Kidney (tissue), 14 donors: ENCODE results near the gene C2CD4D. TPM values are rescaled to one million over a fixed set of nuclear protein-coding genes. Genes with fewer than 3 reads are reported as not detected.

Experiments used
- DNase-seq, 5 donors: peaks; one replicate each; pipeline ENCODE4 v3.0.0-alpha.2; 2013 to 2020
- FAIRE-seq: peaks from 2 replicates; lab custom pipeline; 2012; peaks lifted over from hg19 to GRCh38; lab: Jason Lieb, UNC
- H3K27ac ChIP-seq, 2 donors: one replicate each; pipeline ENCODE4 v1.7.0; 2013; ENCODE audit warnings: low read depth in 2 of 2, low read length in 2 of 2, inconsistent platforms in 1 of 2
- H3K27me3 ChIP-seq: one replicate; pipeline ENCODE4 v1.7.1; 2013; ENCODE audit warnings: low read length, inconsistent platforms; ENCODE audit not compliant: control insufficient read depth, insufficient read depth
- H3K36me3 ChIP-seq, 3 donors: one replicate each; pipeline versions ENCODE4 v1.7.0 to v1.7.1; 2013; ENCODE audit warnings: low read length in 3 of 3, control low read depth in 1 of 3, inconsistent platforms in 1 of 3; ENCODE audit not compliant: insufficient read depth in 3 of 3, control insufficient read depth in 2 of 3
- H3K4me1 ChIP-seq, 3 donors: one replicate each; pipeline versions ENCODE4 v1.7.0 to v1.7.1; 2013; ENCODE audit warnings: low read length in 3 of 3, inconsistent platforms in 1 of 3, low read depth in 1 of 3; ENCODE audit not compliant: control insufficient read depth in 2 of 3, insufficient read depth in 2 of 3
- H3K4me3 ChIP-seq, 3 donors: one replicate each; pipeline versions ENCODE4 v1.7.0 to v1.8.1; 2013; ENCODE audit warnings: low read length in 3 of 3, control low read depth in 1 of 3, inconsistent platforms in 1 of 3
- H3K9ac ChIP-seq, 3 donors: one replicate each; pipeline versions ENCODE4 v1.7.0 to v1.7.1; 2013; ENCODE audit warnings: low read length in 3 of 3, control low read depth in 1 of 3, inconsistent platforms in 1 of 3
- H3K9me3 ChIP-seq, 3 donors: one replicate each; pipeline versions ENCODE4 v1.7.0 to v1.7.1; 2013; ENCODE audit warnings: low read length in 3 of 3, control low read depth in 1 of 3, inconsistent platforms in 1 of 3; ENCODE audit not compliant: control insufficient read depth in 2 of 3, insufficient read depth in 1 of 3
- CTCF ChIP-seq: IDR thresholded peaks from 3 replicates; pipeline ENCODE4 v1.5.1; 2012; ENCODE audit warnings: mild to moderate bottlenecking, moderate library complexity, borderline replicate concordance; ENCODE audit not compliant: insufficient read depth; ENCODE audit errors: extremely low read depth
- intact Hi-C: fragments of 100-400 bp; cut with DNase I; formaldehyde crosslinking; loops from one replicate; pipeline ENCODE4 v1.11.1; 2022
- polyA plus RNA-seq: library from polyadenylated mRNA; stranded (reverse); fragments of 350-450 nt; fragmentation: Illumina TruSeq; extraction: RNeasy Lipid Tissue Mini Kit (QIAGEN cat#74804); gene quantifications from one replicate; pipeline ENCODE4 v1.2.3, GENCODE V29; 2014; ENCODE audit warnings: low read depth, low replicate concordance; ENCODE audit not compliant: insufficient read depth
- total RNA-seq: library from RNA; stranded (reverse); fragmentation: NEBNext Ultra II Directional; extraction: Animal tissue kit (Norgen Biotek cat#: 25700); gene quantifications from one replicate; pipeline ENCODE4 v1.2.1, GENCODE V29; 2021
- donor health status: control.
- donor health status: control.
- donor health status: control.
- donor health status: control.
- donor health status: control.
- donor health status: DM: yes; HTN: yes; CAD: no.
- donor health status: Normal renal cell carcinoma (clear cell type).

The C2CD4D gene
- total and polyA plus RNA-seq, 2 donors from 2014 or later, result 0.43 to 0.57 TPM

- Histone ChIP-seq H3K4me1 (no peaks in the 10 kb centered on the region), H3K36me3 (no peaks in the 10 kb centered on the region), H3K27ac (no peak within 1 kb of the TSS), H3K4me3 (no peak within 1 kb of the TSS), H3K27me3 (no peaks in the 10 kb centered on the region), H3K9me3 (no peaks in the 10 kb centered on the region), H3K9ac (no peak within 1 kb of the TSS)
- no peak for TF ChIP-seq CTCF
- DNase-seq (peak in 1 of 5 donors; percentile 25), FAIRE-seq (no peak)
- intact Hi-C loops, result no loop called here
Observed at GRCh38 chr1:151853411-151853943, 13.9 kb upstream of the C2CD4D start, which contains the start of gene THEM5. TSS of gene THEM5 (minus strand) at chr1:151853712. CDS start at chr1:151853565, 147 bp downstream.

DNA sequence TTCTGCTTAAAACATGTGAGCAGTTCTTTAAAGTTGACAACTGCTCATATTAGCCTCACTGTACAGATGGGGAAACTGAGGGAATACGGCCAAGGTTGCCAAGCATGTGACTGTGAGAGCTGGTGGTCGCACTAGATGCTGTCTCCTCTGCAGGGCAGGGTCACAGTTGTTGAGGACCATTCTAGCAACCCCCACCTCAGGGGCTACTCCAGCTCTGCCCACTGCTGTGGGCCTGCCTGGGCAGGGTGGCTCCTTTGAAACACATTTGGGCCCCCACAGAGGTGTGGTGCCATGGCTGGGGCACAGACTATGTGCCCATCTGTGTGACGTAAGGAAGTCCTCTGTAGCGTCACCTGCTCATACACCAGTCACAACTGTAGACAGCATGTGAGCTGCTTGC, 13.1 kb upstream of the C2CD4D start:
- H3K27ac ChIP-seq, result no peak overlapping the region
- no peak for TF ChIP-seq CTCF
- H3K27me3 ChIP-seq, result no peaks in the 10 kb centered on the region
- no peak for FAIRE-seq
- DNase-seq, result peak in 1 of 5 donors; percentile 16
- H3K4me3 ChIP-seq, result no peak overlapping the region
- no peak overlapping the region for H3K9ac ChIP-seq
- H3K4me1 ChIP-seq, result no peaks in the 10 kb centered on the region
- intact Hi-C loops, result no loop called here
- no peaks in the 10 kb centered on the region for H3K36me3 ChIP-seq
- no peaks in the 10 kb centered on the region for H3K9me3 ChIP-seq

DNA sequence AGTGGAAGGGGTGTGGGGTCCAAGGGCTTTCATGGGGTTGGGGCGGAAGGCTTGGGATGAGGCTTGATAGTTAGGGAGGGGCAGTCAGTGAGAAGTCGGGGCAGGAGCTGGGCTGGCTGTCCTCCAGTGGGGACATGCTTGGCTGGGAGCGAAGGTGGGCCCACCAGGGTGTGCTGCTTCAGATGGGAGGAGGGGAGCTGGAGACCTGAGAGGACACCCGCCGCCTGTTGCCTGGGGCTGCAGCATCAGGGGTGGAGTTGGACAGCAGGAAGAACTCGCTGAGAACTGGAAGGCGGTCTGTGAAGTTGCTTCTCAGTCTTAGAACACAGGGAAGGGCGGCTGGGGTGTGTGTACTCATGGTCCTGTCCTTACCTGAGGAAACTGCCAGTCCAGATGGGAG, 12.3 kb upstream of the C2CD4D start:
- no peak for FAIRE-seq
- Histone ChIP-seq H3K27ac (no peak overlapping the region), H3K4me3 (no peak overlapping the region), H3K9me3 (no peaks in the 10 kb centered on the region), H3K36me3 (no peaks in the 10 kb centered on the region), H3K4me1 (no peaks in the 10 kb centered on the region), H3K9ac (no peak overlapping the region), H3K27me3 (no peaks in the 10 kb centered on the region)
- intact Hi-C loops, result no loop called here
- peak in 1 of 5 donors; percentile 21 for DNase-seq
- no peak for TF ChIP-seq CTCF

DNA sequence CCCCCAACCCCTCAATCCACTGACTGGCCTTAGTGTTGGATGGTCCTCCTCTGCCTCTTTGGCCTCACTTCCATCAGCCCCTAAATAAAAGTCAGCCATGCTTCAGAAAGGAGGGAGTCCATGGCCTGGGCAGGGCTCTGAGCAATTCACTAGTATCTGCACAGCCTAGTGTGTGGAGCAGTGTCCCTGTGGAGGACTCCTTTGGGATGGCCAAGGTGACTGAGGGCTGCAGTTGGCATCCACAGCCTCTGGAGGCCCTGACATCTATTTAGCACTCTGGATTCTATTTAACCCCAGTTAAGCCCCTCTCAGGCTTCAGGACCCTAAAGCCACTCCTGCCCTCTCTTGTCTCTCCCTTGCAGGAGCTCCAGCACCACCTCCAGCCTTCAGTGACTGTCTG, 10.3 kb upstream of the C2CD4D start:
- no peak overlapping the region for H3K4me3 ChIP-seq
- H3K36me3 ChIP-seq, result no peaks in the 10 kb centered on the region
- no peak for FAIRE-seq
- H3K9me3 ChIP-seq, result no peaks in the 10 kb centered on the region
- no peak overlapping the region for H3K27ac ChIP-seq
- DNase-seq, result no peak
- intact Hi-C loops, result no loop called here
- H3K4me1 ChIP-seq, result no peaks in the 10 kb centered on the region
- H3K9ac ChIP-seq, result no peak overlapping the region
- TF ChIP-seq CTCF, result no peak
- H3K27me3 ChIP-seq, result no peaks in the 10 kb centered on the region
